B cell (primary cell): Measurements from ENCODE around the gene CIDEC.

ENCODE experiments used
- EZH2 ChIP-seq: IDR thresholded peaks from 2 replicates; pipeline ENCODE4 v1.6.1; 2012; ENCODE audit warnings: borderline replicate concordance, low read depth, mild to moderate bottlenecking, moderate library complexity, low read length; ENCODE audit not compliant: insufficient read depth, poor library complexity, severe bottlenecking
- TF ChIP-seq, protein P1 (sequence below): fragments of 200-600 bp; IDR thresholded peaks from one replicate; pipeline ENCODE4 v1.8.0; 2022; ENCODE audit warnings: antibody characterized with exemption, mild to moderate bottlenecking

DNA sequence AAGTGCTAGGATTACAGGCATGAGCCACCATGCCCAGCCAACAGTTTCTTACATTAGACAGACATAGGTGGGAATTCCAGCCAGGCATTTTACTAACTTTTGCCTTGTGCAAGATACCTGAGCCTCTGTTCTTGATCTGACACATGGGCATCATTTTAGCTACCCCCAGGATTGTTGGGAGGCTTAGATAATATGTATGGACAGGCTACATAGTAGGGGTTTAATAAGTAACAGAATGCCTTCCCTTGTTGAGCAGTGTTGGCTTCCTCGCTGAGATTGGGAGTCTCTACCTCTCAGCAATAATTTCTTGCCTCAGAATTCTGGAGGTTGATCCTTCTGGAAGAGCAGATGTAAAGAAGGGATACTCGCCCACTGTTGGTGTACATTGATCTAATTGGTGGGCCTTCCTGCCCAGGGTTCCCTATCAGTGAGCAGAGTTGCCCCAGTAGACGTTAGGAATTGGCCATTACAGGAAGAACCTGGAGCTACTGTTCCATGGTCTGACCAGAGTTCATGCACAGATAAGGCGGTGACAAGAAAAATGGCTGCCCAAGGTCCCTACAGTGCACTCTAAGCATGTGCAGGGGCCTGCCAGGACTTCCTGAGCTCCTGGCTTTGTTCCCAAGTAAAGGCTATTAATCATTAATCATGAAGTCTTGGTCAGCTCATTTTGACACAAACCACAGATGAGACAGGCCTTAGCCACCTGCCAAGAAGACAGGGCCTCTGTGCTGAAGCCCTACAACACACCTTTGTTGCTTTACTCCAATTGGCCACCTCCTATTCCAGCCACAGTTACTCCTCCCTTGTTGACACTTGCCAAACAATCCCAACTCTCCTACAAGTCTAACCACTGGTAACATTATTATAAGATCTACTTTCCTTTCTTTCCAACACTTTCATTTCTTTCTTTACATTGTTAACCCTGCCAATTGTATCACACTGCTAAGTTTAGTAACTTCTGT, 17.6 kb upstream of the CIDEC start:
- TF ChIP-seq, protein P1, sequence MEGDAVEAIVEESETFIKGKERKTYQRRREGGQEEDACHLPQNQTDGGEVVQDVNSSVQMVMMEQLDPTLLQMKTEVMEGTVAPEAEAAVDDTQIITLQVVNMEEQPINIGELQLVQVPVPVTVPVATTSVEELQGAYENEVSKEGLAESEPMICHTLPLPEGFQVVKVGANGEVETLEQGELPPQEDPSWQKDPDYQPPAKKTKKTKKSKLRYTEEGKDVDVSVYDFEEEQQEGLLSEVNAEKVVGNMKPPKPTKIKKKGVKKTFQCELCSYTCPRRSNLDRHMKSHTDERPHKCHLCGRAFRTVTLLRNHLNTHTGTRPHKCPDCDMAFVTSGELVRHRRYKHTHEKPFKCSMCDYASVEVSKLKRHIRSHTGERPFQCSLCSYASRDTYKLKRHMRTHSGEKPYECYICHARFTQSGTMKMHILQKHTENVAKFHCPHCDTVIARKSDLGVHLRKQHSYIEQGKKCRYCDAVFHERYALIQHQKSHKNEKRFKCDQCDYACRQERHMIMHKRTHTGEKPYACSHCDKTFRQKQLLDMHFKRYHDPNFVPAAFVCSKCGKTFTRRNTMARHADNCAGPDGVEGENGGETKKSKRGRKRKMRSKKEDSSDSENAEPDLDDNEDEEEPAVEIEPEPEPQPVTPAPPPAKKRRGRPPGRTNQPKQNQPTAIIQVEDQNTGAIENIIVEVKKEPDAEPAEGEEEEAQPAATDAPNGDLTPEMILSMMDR = no peak
- no peak for TF ChIP-seq EZH2
